K562 (cell line): ENCODE data around the gene CLSTN1. TPM values are rescaled to one million over a fixed set of nuclear protein-coding genes. Genes with fewer than 3 reads are reported as not detected.
A peak's percentile ranks its signal among the peaks of the same experiment; 100 is the strongest.

Source experiments
- CEBPB ChIP-seq: fragments of 450-650 bp; IDR thresholded peaks from 2 replicates; pipeline ENCODE4 v1.6.1; 2016; ENCODE audit warnings: missing genetic modification characterization, missing compliant biosample characterization
- ELF4 ChIP-seq: fragments of 450-650 bp; formaldehyde crosslinking; IDR thresholded peaks from 2 replicates; pipeline ENCODE4 v1.4.0; 2022; ENCODE audit warnings: missing genetic modification characterization
- KLF16 ChIP-seq: IDR thresholded peaks from 2 replicates; pipeline ENCODE4 v1.6.1; 2016; ENCODE audit warnings: antibody characterized with exemption
- NCOA1 ChIP-seq: fragments of 450-650 bp; IDR thresholded peaks from 2 replicates; pipeline ENCODE4 v1.6.1; 2016; ENCODE audit warnings: low read depth
- NFRKB ChIP-seq: fragments of 450-650 bp; IDR thresholded peaks from 2 replicates; pipeline ENCODE4 v1.6.1; 2016; ENCODE audit warnings: low read depth
- SMARCA5 ChIP-seq: fragments of 450-650 bp; IDR thresholded peaks from 2 replicates; pipeline ENCODE4 v1.6.1; 2016
- ZBTB40 ChIP-seq, 2 experiments: fragments of 450-650 bp in 1 of 2; sonication (generic) in 1 of 2; formaldehyde crosslinking in 1 of 2; IDR thresholded peaks; 2 replicates each; pipeline versions ENCODE4 v1.7.1 to v1.9.0; 2016 to 2022; ENCODE audit warnings: inconsistent platforms in 1 of 2, mild to moderate bottlenecking in 1 of 2, missing genetic modification reagents in 1 of 2
- polyA plus RNA-seq, 8 experiments: library from polyadenylated mRNA; depleted of rRNA in 4 of 8; stranded (reverse) in 5 of 8; unstranded in 3 of 8; fragments of >200 nt; fragmentation: Nextera tagmentation in 2 of 8; fragmentation: Illumina TruSeq in 1 of 8; extraction: Ambion mirVana in 2 of 8; extraction: Trizol in 1 of 8; gene quantifications; 2 replicates each; pipeline versions ENCODE4 v1.2.1 to v1.2.3, GENCODE V29; 2011 to 2014; ENCODE audit warnings: inconsistent platforms in 1 of 8, missing spikeins in 1 of 8
- total RNA-seq, 7 experiments: library from RNA; depleted of rRNA in 6 of 7; stranded (reverse); fragments of >200 nt in 6 of 7; fragmentation: Illumina TruSeq in 2 of 7; extraction: Trizol in 2 of 7; gene quantifications; 2 replicates each; pipeline versions ENCODE4 v1.2.1 to v1.2.3, GENCODE V29; 2011 to 2021; ENCODE audit warnings: low replicate concordance in 1 of 7

CLSTN1 gene
- total and polyA plus RNA-seq, 9 of the 15 experiments (the other 6 are each of a cell fraction or from before 2014, with no cell fraction given): 1.1 to 32.5 (median 13.3) TPM

DNA sequence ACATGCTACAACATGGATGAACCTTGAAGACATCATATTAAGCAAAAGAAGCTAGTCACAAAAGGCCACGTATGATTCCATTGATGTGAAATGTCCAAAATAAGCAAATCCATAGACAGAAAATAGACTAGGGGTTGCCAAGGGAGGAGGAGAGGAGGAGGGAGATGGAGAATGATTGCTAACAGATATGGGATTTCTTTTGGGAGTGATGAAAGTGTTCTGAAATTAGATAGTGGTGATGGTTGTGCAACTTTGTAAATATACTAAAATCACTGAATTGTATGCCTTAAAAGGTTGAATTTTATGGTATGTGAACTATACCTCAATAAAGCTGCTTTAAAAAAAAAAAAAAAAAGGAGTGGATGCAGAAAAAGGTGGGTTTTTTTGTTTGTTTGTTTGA is 7.6 kb downstream of the CLSTN1 start (continued):
- TF ChIP-seq ZBTB40 (IDR thresholded peaks at IDR 0.05) (peak; percentile 62), ZBTB40 (CRISPR knock-in tag; IDR thresholded peaks at IDR 0.05) (no peak), CEBPB (tag) (peak; percentile 49), NFRKB (no peak), KLF16 (no peak), ELF4 (CRISPR knock-in tag) (no peak), NCOA1 (no peak), SMARCA5 (no peak)
- TF ChIP-seq, all 486 proteins: peak for 4
